ENCODE data around the gene KIAA1217.

Gene KIAA1217

GRCh38 chr10:24590697-24591457 lies 381.9 kb downstream of the KIAA1217 start:
- no peak for DNase-seq (ENCODE audit: low read depth in 3 of 3)

- no peak for DNase-seq (ENCODE audit: low read depth in 3 of 3)
Measured at GRCh38 chr10:24596217-24596930, 387.4 kb downstream of the KIAA1217 start.

GRCh38 chr10:24597426-24597825 lies 388.5 kb downstream of the KIAA1217 start:
- no peak for DNase-seq (ENCODE audit: low read depth in 3 of 3)

All from stimulated activated CD4-positive, alpha-beta T cell treated with anti-CD3 and anti-CD28 coated beads, TNF-alpha, amount 100 ng/mL, for 48 hours (primary cell).